Measurements from ENCODE around the gene BORCS6.
A peak's percentile ranks its signal among the peaks of the same experiment; 100 is the strongest.

Gene BORCS6

DNA sequence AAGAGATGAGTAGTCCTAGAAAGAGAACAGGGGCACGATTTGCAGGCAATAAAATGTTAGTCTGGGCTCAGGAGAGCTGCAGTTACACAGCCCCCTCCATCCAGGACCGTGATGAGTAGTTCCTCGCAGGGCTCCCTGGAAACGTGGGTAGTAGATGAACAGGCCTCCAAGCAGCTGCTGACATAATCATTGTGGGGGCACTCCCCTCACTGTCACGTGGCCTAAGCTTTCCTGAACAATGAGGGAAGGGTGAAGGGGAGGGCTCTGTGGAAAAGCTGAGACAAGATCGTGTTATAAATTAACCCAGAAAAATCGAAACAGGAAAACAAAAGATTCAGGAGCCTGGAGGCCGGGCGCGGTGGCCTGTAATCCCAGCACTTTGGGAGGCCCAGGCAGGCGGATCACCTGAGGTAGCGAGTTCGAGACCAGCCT lies 36.4 kb downstream of the BORCS6 start:
- DNase-seq, result no peak

DNA sequence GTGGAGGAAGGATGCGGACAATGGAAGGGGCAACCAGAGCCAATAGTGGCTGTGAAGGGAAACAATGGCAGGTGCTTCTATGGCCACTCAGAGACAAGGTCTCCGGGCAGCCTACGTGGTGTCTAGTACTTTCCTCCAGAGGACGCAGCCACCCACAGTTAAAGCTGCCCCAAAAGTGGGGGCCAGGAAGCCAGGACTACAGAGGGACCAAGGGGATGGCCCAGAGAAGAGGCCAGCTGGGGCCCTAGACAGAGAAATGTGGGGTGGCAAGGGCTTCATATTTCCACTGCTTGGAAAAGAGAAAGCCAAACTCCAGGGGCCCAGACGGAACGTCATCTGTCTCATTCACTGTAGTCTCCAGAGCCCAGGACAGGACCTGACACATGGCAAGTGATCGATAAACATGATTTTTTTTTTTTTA lies 36.9 kb downstream of the BORCS6 start:
- no peak for DNase-seq

DNA sequence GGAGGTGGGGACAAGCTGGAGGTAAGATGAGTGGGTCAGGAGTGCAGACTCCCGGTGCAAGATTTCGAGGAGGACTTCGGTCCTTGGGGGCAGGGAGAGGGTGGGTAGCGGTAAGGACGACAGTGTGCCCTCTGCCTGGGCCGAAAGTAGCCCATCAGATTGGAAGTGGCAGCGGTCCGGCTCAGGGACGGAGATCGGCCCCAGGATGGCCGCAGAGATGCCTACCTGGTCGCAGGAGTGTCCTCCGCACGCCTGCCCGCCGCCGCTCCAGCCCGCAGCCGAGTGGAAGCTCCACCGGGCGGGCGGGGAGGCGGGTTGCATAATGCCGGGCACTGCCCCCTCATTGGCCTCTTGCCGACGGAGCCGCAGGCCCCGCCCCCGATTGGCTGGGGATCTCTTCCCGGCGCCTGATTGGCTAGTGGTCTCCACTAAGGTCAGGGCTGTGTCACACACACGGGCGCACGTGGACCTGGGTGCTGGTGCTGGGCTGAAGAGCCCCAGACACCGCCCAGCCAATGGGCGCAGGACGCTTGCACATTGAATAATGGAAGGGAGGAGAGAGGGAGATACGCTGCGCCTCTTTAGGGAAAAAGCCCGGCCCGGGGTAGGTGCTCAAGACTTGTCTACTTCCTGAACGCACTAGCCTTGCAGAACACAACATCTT lies 37.7 kb downstream of the BORCS6 start, which contains the start of gene PER1:
Gene PER1 (minus strand): TSS at position 293 of the 664 bp plus-strand sequence. CDS start 1,698 bp downstream, outside the sequence.
- peak; percentile 71 for DNase-seq

DNA sequence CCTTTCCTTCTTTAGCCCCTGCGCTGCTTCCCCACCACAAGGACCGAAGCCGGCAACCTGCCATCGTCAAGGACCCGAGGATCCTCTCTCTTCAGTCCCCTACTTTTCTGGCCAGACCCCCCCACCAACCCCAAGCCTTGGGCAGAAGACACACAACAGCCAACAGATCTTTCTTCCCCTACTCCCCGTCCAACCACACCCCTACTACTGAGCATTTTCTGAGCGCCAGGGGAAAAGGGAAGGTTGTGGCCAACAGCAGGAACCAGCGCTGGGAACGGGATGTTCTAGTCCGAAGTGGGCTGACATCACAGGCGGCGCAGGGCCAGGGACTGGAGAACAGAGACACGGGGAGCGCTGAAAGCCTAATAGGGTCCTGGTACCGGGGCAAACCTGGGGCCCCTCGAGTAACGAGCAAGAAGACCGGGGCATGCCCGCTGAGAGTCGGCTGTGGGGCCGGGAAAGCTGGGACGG lies 38.3 kb downstream of the BORCS6 start:
- DNase-seq, result no peak

DNA sequence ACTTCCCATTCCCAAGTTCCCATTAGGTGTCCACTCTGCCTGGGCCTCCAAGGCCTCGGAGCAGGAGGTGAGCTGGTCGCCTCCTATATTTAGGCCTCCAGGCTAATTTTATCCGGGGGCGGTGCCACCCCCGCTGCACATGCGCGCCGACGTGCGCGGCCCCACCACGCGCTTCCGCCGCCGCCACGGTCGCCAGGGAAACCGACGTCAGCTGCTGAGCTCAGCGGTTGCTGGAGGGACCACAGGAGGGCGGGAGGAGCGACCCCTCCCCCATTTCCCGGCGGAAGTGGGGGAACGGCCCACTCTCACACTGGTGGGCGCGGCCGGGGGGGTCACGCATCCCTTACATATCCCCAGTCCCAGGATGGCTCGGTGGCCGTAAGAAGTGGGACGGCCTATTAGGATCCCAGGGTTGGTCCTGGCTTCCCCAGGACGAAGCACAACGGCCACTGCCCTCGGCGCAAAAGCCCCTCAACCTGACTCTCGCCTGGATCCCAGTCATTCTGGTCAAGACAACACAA lies 38.8 kb downstream of the BORCS6 start:
- no peak for DNase-seq

DNA sequence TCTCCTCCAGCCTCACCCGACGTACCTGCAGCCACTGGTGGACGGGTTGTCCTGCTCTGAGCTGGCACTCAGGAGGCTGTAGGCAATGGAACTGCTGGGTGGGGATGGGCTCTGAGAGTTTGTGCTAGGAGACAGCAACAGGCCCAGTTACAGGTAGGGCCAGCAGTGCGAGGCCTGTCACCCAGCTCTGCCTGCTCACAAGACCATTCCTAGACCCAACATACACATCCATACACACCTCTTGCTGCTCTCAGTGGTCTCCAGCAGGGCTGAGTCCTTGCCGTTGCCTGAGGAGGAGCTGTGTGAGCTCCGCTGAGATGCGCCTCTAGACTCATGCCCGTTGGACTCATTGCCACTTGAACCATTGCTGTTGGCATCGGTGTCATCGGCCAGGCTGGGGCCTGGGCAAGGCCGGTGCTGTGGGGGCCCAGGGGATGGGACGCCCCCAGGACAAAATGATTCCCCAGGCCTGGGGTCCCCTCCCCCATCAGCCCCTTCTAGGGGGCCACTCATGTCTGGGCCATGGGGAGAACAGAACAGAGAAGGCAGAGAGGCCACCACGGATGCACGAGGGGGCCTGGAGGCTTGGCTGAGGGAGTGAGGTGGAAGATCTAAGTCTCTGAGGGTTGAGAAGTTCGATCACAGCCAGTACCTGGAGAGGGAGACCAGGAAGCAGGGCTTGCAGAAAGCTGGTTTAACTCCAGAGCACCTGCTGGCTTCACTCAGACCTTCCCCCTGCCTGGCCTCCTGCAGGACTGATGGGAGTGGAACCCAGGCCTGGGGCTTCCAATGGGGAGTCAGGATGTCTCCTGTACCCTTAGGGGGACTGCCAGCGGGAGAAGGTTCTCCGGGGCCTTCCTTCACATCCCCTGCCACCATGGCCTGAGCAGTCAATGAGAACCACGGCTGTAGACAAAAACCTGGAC lies 39.5 kb downstream of the BORCS6 start:
- DNase-seq, result no peak

DNA sequence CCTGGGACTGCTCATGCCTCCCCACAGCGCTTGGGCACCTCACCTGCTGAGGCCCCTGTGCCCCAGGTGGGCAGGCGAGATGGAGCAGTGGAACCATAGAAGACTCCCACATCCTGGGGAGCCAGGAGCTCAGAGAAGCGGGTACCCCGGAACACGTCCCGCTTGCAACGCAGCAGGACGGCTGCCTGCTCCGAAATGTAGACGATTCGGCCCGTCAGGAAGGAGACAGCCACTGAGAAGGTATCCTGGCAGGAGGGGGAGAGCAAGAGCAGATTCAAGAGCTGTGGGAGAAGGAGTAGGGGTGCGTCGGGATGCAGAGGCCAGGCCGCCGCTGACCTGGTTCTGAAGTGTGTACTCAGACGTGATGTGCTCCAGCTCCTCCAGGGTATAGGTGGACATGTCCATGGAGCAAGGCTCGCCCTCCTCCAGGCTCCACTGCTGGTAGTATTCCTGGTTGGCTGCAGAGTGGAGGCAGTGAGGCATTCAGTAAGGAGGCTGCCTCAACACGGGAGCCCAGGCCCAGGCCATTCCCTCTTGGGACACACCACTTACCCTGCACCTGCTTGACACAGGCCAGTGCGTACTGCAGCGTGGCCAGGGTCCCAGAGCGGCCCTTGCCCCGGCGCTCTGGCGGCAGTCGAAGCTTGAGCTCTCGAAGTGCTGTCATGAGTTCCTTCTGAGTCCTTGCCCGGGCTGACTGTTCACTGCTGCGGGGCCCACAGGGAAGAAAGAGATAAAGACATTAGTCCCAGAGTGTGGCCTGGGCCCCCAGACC lies 40.4 kb downstream of the BORCS6 start:
- DNase-seq, result no peak

DNA sequence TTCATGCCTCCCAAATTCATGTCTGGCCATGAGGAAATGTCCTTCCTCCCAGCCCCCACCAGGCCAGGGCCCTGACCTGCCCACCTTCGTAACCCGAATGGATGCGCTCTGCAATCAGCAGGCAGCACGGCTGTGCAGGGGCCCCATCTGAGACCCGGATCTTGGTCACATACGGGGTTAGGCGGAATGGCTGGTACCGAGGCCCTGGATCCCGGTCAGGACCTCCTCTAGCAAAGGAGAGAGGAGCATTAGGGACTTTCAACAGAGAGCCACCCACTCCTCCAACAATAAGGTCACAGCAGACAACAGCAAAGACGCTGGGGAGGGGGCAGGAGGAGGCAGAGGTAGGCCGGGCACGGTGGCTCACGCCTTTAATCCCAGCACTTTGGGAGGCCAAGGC lies 41.4 kb downstream of the BORCS6 start:
- DNase-seq, result no peak

DNA sequence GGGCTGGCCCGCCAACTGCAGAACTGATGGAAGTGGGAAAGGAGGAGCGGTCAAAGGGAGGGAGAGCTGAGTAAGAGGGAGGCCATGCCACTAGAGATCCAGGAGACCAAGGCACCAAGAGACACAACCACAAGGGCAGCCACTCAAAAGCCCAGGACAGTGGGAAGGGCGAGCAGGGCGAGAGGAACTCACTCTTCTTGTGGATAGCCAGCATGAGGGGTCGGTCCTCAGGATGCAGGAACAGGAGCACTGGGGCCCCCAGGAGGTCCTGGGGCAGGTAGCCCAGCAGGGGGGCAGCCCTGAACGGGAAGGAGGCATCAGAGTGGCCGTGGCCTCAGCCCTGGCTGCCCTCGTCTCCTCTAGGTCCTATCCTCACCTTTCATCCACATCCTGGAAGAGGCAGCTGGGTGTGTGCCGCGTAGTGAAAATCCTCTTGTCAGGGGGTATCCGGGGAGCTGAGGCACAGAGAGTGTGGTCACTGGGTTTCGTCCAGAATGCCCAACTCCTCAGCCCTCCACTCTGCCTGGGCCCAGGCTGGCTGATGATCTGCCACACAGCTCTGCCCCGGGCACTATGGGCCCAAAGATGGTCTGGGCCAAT lies 42.1 kb downstream of the BORCS6 start:
- no peak for DNase-seq

DNA sequence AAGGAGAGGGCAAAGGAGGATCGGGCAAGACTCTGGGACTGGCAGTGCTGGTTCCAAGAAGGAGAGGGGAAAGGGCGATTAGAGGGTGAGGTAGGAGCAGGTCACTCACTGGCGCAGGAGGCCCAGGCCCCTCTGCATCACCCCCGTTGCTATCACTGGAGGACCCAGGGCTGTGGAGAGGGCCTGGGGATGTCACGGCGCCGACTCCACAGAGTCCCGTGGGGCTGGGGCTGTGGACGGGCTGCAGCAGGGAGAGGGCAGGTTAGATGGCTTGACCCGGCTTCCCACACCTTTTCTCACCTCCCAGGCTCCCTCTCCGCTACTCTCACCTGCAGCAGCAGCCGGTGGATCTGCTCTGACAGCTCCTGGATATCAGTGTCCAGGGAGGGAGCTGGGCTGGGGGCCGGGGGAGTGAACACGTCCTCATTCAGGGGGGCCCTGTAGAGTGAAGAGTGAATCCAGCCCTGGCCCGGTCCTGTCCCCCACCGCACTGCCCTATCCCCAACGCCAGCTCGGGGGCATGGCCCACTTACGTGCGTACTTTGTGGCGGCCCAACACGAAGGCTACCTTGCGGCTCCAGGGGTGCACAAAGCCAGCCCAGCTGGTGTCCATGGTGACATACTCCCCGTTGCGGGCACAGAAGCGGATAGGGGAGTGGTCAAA lies 42.7 kb downstream of the BORCS6 start:
- no peak for DNase-seq

DNA sequence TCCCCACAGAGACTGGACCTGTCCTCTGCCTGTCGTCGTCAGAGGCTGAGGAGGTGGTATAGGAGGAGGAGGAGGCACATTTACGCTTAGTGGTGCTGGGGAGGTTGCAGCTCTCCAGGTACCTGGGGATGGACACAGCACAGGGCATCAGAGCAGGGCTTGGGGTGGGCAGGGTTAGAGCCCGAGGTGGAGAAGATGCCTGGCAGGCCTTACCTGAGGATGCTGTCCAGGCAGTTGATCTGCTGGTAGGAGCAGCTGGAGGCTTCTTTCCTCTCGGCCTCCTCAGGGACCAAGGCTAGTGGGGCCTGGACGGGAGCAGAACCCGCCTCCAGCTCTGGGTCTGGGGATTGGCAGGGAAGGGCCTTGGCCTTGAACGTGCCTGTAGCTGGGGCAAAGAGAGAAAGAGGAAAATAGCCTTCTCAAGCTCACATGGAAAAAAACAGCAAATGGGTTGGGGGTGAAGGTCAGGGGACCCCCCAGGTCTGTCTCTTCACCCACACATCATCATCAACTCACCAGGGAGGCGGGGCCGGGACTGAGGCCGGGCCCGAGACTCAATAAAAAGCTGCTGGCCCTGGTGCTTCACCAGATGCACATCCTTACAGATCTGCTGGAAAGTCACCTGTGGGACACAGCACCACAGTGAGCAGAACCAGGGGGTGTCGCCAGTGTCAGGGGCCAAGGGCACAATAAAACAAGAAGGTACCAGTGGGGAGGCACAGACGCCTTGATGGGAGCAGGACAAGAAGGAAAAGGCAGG lies 43.4 kb downstream of the BORCS6 start:
- no peak for DNase-seq

DNA sequence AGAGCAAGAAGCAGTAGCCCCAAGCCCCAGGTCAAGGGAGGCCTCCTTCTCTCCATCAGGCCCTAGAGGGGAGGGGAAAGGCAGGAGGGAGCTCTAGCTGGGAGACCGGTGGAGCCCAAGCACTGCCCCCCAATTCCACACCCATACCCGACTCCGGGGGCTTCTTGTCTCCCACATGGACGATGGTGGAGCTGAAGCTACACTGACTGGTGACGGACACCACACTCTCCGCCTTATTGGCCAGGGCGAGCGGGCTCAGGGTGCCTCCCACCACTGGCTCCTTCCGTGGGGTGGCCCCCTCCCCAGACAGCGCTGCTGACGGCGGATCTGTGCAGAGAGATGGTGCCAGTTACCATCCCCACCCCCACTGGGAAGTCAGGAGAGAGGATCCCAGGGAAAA lies 44.2 kb downstream of the BORCS6 start:
- no peak for DNase-seq

DNA sequence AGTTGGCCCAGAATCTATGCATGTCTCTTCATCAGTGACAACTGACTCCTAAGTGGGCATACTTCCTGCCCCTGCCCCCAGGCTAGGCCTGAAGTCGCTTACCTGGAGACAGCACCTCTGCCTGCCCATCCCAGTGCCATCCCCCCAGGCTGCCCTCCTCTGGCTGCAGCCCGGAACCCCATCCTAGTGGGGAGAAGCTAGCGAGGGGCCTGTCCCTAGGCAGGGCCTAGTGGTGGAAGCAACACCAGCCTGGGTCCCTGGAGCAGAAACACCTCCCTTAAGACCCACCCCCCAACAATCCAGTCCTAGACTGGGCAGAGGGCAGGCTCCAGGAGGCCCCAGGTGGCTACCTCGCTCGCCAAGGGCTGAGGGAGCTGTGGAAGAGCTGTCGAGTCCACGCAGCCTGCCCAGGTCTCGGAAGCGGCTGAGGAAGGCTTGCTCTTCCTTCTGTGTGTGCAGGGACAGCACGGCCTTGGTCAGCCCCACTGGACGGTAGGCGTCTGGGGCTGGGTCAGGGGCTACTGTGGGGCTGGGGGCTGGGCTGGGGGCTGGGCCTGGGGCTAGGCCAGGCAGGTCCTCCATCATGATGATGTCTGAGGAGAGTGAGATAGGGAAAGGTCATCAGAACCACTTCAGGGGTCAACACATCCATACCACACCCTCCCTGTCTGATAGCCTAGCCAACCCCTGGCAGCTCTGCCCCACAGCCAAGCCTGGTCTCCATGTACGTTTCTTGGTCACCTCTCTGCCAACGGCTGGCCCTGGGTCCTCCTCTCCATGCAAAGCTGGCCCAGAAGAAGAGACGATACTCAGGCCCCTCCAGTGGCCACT lies 45.4 kb downstream of the BORCS6 start:
- DNase-seq, result no peak

DNA sequence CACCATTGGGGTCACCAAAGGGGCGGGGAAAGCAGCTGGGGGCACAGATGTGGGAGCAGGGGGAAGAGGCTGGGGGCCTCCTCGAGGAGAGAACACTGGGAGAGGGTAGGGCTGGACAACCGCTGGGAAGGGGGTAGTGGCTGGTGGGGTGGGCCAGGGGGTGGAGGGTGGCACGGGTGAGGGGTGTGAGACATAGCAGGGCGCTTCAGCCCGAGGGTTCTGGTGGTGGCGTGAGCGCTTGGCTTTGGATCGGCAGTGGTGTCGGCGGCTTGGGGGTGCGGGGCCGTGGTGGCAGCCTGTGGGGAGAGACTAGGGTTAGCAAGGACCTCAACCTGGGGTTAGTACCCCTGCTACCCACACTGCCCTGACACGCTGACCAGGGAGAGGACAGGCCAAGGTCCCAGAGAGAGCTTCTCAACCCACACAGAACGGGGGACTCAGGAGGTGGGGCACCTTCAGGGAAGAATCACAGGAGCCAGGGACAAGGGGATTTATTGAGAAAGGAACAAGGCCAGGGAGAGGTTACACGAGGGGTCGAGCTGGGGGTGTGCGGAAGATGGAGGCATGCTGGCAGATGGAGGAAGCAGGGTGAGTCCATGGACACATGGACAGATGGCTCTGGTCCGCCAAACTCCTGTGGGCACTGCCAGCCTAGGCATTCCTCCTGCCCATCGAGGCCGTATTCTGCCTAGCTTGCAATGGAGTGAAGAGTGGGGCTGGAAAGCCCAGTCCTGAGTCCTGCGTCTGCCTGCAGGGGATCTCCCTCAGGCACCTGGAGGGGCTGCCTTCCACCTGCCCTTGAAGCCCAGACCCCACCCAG lies 46.2 kb downstream of the BORCS6 start:
- no peak for DNase-seq

DNA sequence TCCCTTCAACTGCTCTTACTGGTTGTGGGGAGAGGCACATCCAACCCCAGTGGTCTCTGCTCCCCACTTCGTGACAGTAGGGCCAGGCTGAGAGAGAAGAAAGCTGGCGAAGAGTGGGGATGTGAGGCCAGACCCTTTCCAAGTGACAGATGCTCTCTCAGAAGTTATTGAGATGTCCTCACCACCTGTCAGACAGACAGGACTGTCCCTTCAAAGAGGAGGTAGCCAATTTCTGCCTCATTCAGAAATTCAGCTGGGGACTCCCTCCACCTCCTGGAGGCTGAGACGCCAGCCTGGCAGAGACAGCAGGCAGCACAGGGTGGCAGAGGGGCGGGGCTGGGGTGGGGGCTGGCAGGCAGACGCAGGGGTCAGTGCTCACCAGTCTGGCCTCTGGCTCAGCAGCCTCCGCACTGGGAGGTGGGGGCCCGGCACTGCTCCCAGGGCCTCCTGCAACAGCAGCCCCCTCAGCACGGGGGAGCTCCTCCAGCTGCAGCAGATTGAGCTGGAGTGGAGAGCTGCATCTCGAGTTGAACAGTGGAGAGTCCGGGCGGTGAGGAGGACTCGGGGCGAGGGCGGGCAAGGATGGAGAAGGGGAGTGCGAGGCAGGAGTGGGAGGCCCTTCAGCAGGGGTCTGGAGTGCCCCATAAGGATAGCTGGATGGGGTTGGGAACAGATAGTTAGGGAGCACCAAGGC lies 46.9 kb downstream of the BORCS6 start:
- no peak for DNase-seq

DNA sequence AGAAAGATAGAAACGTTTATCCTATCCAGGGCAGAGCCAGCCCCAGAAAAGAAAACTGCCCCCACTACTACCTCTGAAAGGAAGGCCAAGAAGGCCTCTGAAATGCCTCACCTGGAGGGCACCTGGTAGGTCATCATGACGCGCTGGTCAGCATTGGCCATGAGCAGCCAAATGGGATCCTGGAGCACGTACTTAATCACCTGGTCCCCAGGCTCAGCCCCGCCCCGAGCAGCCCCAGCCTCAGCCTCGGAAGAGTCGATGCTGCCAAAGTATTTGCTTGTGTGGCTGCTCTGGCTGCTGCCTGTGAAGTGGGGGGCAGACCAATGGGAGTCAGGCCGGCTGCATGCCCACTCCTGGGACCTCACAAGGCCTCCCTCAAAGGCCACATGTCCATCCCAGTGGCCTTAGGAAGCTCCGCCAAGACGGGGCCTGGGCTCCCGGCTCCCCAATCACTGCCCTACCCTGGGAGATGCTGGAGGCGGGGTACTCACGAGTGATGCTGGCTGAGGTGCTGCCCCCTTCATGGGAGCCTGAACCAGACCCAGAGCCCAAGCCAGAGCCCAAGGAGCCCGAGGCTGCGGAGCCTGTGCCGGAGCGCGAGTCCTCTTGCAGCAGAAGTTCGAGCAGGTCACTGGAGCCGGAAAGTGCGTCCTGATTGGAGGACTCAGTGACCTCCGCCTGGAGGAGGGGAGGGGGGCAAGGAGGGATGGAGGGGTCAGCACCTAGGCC lies 47.7 kb downstream of the BORCS6 start:
- no peak for DNase-seq

DNA sequence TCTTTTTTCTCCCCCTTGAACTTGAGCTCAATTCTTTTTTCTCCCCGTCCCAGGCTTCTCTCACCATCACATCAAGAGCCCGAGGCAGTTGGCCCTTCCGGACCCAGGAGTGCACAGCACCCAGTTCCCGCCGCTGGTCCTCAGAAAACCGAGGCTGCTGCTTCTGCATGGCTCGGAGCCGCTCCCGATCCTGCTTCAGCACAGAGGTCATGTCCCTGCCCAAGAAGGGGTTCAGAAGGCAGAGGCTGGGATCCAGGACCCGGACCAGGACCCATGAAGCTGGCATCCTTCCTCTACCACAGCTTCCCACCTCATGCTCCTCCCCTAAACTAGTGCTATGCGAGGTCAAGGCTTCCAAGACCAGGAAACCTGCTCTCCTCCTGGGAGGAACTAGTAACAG lies 48.2 kb downstream of the BORCS6 start:
- DNase-seq, result no peak

DNA sequence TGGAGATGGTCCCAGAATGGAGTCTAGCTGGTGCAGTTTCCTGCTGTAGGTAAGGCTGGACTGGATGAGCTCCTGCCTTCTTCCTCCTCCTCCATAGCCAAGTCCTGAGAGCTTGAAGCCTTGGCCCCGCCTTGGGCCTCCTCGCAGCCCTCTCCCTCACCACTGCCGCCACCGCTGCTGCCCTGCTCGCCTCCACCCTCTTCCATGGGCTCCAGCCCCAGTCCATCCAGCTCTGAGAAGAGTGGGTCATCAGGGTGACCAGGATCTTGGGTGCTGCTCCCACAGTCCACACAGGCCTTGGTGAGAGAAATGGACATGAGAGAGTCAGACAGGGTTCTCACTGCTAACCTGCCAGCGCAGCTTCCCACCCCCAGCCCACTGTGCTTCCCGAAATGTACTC lies 48.9 kb downstream of the BORCS6 start:
- no peak for DNase-seq

Data from NCI-H2171 (cell line).